Adrenal gland (tissue), 12 donors: ENCODE measurements around the gene SLC29A3. TPM values are rescaled to one million over a fixed set of nuclear protein-coding genes. Genes with fewer than 3 reads are reported as not detected.

Source experiments
- DNase-seq, 7 donors: peaks; one replicate each; pipeline ENCODE4 v3.0.0-alpha.2; 2019 to 2020
- H3K27ac ChIP-seq, 5 donors: fragments of 200-600 bp; sonication (generic) in 4 of 5; 1 replicate in 3 of 5; 2 replicates in 2 of 5; pipeline versions ENCODE4 v1.5.1 to v1.8.0; 2016 to 2020; ENCODE audit warnings: mild to moderate bottlenecking in 1 of 5
- H3K27me3 ChIP-seq: fragments of 200-600 bp; 2 replicates; pipeline ENCODE4 v1.8.0; 2021
- H3K36me3 ChIP-seq, 2 donors: fragments of 200-600 bp; replicated peaks in 1 of 2; 1 replicate in 1 of 2; 2 replicates in 1 of 2; pipeline versions ENCODE4 v1.5.1 to v1.8.0; 2018 to 2022
- H3K4me1 ChIP-seq, 2 donors: fragments of 200-600 bp; replicated peaks in 1 of 2; 1 replicate in 1 of 2; 2 replicates in 1 of 2; pipeline versions ENCODE4 v1.5.1 to v1.8.0; 2018 to 2021
- H3K4me3 ChIP-seq, 4 donors: fragments of 200-600 bp; sonication (generic) in 3 of 4; one replicate each; pipeline ENCODE4 v1.5.1; 2016 to 2018
- H3K9me3 ChIP-seq, 3 donors: fragments of 200-600 bp; sonication (generic) in 1 of 3; replicated peaks in 1 of 3; 1 replicate in 2 of 3; 2 replicates in 1 of 3; pipeline versions ENCODE4 v1.5.1 to v1.8.0; 2016 to 2021
- POLR2A ChIP-seq, 2 donors: fragments of 450-650 bp; IDR thresholded peaks; one replicate each; pipeline ENCODE4 v1.6.1; 2017; ENCODE audit warnings: antibody characterized with exemption in 2 of 2, mild to moderate bottlenecking in 2 of 2, moderate library complexity in 1 of 2
- WGBS, 4 donors: extraction: QIAGEN DNeasy Blood & Tissue Kit in 2 of 4; methylation state at CpG; one replicate each; pipeline versions ENCODE4 v1.1.5 to v1.1.7; 2013 to 2017; 5-methylcytosine and 5-hydroxymethylcytosine counted together
- intact Hi-C, 2 donors: fragments of 100-400 bp; cut with DNase I; formaldehyde crosslinking; loops; one replicate each; pipeline versions ENCODE4 v1.14.1 to v1.15.0; 2022 to 2023
- polyA plus RNA-seq, 3 donors: library from polyadenylated mRNA; stranded (reverse); fragments of 200-250 nt in 2 of 3; fragments of 350-450 nt in 1 of 3; fragmentation: Illumina TruSeq in 1 of 3; extraction: RNeasy Lipid Tissue Mini Kit (QIAGEN cat#74804) in 1 of 3; gene quantifications; one replicate each; pipeline ENCODE4 v1.2.3, GENCODE V29; 2013 to 2014
- total RNA-seq, 9 donors: library from RNA; depleted of rRNA in 4 of 9; stranded (reverse); fragments of >200 nt in 4 of 9; fragments of 120-200 nt in 1 of 9; fragmentation: NEBNext Ultra II Directional in 1 of 9; extraction: Animal tissue kit (Norgen Biotek cat#: 25700) in 1 of 9; gene quantifications; one replicate each; pipeline versions ENCODE4 v1.1.0 to v1.2.4, GENCODE V29; 2013 to 2023
- TF ChIP-seq, protein P1 (sequence below), 6 experiments: fragments of 450-650 bp in 4 of 6; fragments of 200-600 bp in 2 of 6; sonication (generic) in 1 of 6; IDR thresholded peaks; 1 replicate in 5 of 6; 2 replicates in 1 of 6; pipeline versions ENCODE4 v1.5.1 to v1.8.0; 2016 to 2021; ENCODE audit warnings: antibody characterized with exemption in 6 of 6, mild to moderate bottlenecking in 2 of 6, moderate library complexity in 1 of 6
- donor health status: healthy with polysubstance abuse.
- donor health status: Bipolar disorder and iron deficiency.
- donor health status: DM: yes; HTN: yes; CAD: no.
- donor health status: DM: no; HTN: no; CAD: no.
- donor health status: DM: no; HTN: no; CAD: no.
- donor health status: DM: yes; HTN: yes; CAD: no.

SLC29A3 gene
- total and polyA plus RNA-seq, 12 donors: 1.4 to 19.0 (median 3.9) TPM

DNA sequence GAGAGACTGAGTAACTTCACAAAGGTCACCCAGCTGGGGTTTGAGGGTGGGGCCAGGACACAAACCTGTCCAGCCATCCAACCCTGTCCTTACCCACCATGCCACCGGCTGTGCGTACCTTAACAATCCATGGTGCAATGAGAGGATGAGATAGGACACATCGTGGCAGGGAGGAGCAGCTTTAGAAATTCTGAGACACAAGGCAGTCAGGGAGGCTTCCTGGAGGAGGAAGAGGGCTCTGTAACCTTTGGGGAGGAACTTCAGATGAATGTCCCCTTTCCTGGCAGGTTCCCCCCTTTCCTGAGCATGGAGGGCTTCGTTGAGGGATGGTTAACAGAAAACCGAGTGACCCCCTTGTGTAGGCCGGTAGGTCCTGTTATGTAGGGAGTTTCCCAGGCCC lies 35.6 kb upstream of the SLC29A3 start:
- intact Hi-C loops: loop anchor here in 1 of 2 donors (5.0 kb wide), 1 partner anchor 361 kb away; no protein-coding TSS in a partner anchor
- H3K4me1 ChIP-seq: peaks cover 0 to 6% of the 10 kb centered on the region in 2 donors
- TF ChIP-seq POLR2A (IDR thresholded peaks at IDR 0.05): no peak
- TF ChIP-seq, protein P1, sequence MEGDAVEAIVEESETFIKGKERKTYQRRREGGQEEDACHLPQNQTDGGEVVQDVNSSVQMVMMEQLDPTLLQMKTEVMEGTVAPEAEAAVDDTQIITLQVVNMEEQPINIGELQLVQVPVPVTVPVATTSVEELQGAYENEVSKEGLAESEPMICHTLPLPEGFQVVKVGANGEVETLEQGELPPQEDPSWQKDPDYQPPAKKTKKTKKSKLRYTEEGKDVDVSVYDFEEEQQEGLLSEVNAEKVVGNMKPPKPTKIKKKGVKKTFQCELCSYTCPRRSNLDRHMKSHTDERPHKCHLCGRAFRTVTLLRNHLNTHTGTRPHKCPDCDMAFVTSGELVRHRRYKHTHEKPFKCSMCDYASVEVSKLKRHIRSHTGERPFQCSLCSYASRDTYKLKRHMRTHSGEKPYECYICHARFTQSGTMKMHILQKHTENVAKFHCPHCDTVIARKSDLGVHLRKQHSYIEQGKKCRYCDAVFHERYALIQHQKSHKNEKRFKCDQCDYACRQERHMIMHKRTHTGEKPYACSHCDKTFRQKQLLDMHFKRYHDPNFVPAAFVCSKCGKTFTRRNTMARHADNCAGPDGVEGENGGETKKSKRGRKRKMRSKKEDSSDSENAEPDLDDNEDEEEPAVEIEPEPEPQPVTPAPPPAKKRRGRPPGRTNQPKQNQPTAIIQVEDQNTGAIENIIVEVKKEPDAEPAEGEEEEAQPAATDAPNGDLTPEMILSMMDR (IDR thresholded peaks at IDR 0.05): no peak

DNA sequence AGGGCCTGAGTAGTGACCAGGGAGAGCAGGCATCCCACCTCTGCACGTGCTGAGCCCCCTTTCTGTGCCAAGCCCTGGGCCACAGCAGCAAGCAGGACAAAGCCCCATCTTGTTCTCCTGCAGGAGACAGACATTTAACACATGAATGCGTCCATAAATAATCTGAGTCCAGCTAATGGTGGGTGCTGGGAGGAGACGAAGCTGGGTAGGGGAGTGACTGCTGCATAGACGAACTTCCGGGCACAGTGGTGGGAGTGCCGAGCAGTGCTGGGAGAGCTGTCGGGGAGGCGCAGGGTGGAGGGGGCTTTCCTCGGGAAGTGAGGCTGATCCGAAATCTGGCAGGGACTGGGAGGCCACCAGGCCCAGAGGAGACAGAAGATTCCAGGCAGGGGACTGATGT lies 35.2 kb upstream of the SLC29A3 start:
- peaks cover 0 to 11% of the 10 kb centered on the region in 2 donors for H3K36me3 ChIP-seq
- DNase-seq: no peak
- peaks cover 0 to 6% of the 10 kb centered on the region in 2 donors for H3K4me1 ChIP-seq
- H3K27me3 ChIP-seq: no peaks in the 10 kb centered on the region
- TF ChIP-seq, protein P1 (IDR thresholded peaks at IDR 0.05): no peak
- no peak for TF ChIP-seq POLR2A (IDR thresholded peaks at IDR 0.05)
- H3K27ac ChIP-seq: no peak overlapping the region
- intact Hi-C loops: loop anchor here (2.0 to 5.0 kb wide), 3 partner anchors 359 to 379 kb away; no protein-coding TSS in a partner anchor
- 84 to 88% (median 84%) methylated on average over 9 to 10 of the region's 10 CpGs for WGBS, 4 donors
- no peak overlapping the region for H3K4me3 ChIP-seq
- no peaks in the 10 kb centered on the region for H3K9me3 ChIP-seq

More for the DNA sequence above, 35.6 kb upstream of the SLC29A3 start:
- no peak overlapping the region for H3K27ac ChIP-seq
- H3K9me3 ChIP-seq: no peaks in the 10 kb centered on the region
- H3K36me3 ChIP-seq: peaks cover 0 to 11% of the 10 kb centered on the region in 2 donors
- no peak for DNase-seq
- WGBS, 4 donors: 79 to 86% (median 82%) methylated on average over 5 to 6 of the region's 6 CpGs
- no peak overlapping the region for H3K4me3 ChIP-seq
- no peaks in the 10 kb centered on the region for H3K27me3 ChIP-seq

DNA sequence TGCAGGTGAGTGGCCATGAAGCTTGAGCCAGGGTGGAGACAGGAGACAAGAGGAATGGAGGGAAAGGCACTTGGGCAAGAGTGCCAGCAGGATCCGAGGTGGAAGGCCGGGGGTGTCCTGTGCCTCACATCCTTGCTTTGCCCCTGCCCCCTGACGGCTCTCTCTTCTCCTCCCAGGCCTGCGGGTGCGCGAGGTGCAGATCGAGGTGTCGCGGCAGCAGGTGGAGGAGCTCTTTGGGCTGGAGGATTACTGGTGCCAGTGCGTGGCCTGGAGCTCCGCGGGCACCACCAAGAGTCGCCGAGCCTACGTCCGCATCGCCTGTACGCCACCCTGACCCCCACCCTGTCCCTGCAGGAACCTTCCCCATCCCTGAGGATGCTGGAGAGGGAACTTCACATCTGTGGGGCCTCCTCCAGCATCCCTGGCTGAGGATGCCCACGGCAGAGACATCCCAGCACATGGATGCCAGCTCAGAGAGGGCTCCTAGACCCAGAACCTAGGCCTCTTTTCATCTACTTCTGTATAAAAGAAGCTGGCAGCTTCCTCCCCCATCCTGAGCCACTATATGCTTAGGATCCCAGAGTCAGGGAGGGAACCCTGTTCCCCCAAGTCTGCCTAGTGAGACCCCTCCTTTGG lies 34.4 kb upstream of the SLC29A3 start:
- Histone ChIP-seq H3K27me3 (no peaks in the 10 kb centered on the region), H3K27ac (no peak overlapping the region), H3K36me3 (peaks cover 0 to 11% of the 10 kb centered on the region in 2 donors), H3K9me3 (no peaks in the 10 kb centered on the region), H3K4me3 (no peak overlapping the region), H3K4me1 (no peaks in the 10 kb centered on the region)
- intact Hi-C loops: loop anchor here (2.0 to 5.0 kb wide), 3 partner anchors 360 to 380 kb away; no protein-coding TSS in a partner anchor
- WGBS, 4 donors: 68 to 89% (median 82%) methylated on average over 9 to 19 of the region's 19 CpGs
- no peak for DNase-seq
- no peak for TF ChIP-seq POLR2A (IDR thresholded peaks at IDR 0.05)
- TF ChIP-seq, protein P1 (IDR thresholded peaks at IDR 0.05): no peak

DNA sequence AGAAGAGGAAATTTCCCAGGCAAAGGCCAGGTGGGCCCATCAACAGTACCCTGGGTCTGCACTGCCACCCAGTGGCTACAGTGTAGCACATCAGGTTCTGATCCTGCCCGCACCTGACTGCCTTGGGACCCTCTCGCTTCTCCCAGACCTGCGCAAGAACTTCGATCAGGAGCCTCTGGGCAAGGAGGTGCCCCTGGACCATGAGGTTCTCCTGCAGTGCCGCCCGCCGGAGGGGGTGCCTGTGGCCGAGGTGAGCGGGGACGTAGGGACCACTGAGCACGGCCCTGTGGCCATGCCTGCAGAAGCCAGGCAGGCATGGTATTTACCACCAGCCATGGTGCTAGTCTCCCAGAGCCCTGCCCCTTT lies 33.9 kb upstream of the SLC29A3 start:
- no peaks in the 10 kb centered on the region for H3K4me1 ChIP-seq
- peak in 6 of 7 donors; percentile 33 to 73 (median 54) for DNase-seq
- intact Hi-C loops: loop anchor here in 1 of 2 donors (2.0 kb wide), 2 partner anchors 360 to 380 kb away; no protein-coding TSS in a partner anchor
- no peak overlapping the region for H3K4me3 ChIP-seq
- H3K36me3 ChIP-seq: peaks cover 0 to 11% of the 10 kb centered on the region in 2 donors
- no peaks in the 10 kb centered on the region for H3K27me3 ChIP-seq
- WGBS, 4 donors: 47 to 49% (median 48%) methylated on average over 11 of the region's 11 CpGs; no CpG with 5 or more reads in 1 of the 4 donors
- no peak overlapping the region for H3K27ac ChIP-seq
- no peak for TF ChIP-seq POLR2A (IDR thresholded peaks at IDR 0.05)
- TF ChIP-seq, protein P1 (IDR thresholded peaks at IDR 0.05): peak; percentile 59 to 89 (median 78)
- H3K9me3 ChIP-seq: no peaks in the 10 kb centered on the region
